ENCODE measurements around the gene IRS2. TPM values are rescaled to one million over a fixed set of nuclear protein-coding genes. Genes with fewer than 3 reads are reported as not detected.

IRS2 gene
- total RNA-seq, 1 experiment from 2014 or later: 5.9 TPM

- intact Hi-C loops (cut with micrococcal nuclease; ENCODE audit: unreplicated experiment): no loop called here
- Histone ChIP-seq H3K4me1 (ENCODE audit: control insufficient read depth, insufficient read depth, low read length) (peaks cover 4% of the 10 kb centered on the region; the same call in 1 of the 2 replicates), H3K27me3 (ENCODE audit: control insufficient read depth, insufficient read depth, low read length) (no peaks in the 10 kb centered on the region), H3K27ac (ENCODE audit: low read length) (no peak overlapping the region), H3K4me3 (ENCODE audit: low read depth in 2 of 2, low read length in 2 of 2) (no peak overlapping the region), H3K9me3 (ENCODE audit: control insufficient read depth, insufficient read depth, low read depth, low read length) (no peaks in the 10 kb centered on the region), H3K36me3 (ENCODE audit: control insufficient read depth, insufficient read depth, low read length) (no peaks in the 10 kb centered on the region)
- DNase-seq (ENCODE audit: low read depth, low spot score): no peak
- no peak for ATAC-seq
- TF ChIP-seq POLR2AphosphoS5 (IDR thresholded peaks at IDR 0.05; ENCODE audit: low read depth, low read length): no peak
- TF ChIP-seq TCF7L2 (IDR thresholded peaks at IDR 0.05; ENCODE audit: low read depth, low read length): no peak
- no peak for TF ChIP-seq REST (IDR thresholded peaks at IDR 0.05; ENCODE audit: insufficient read depth in 1 of 2, low read depth in 2 of 2, low read length in 1 of 2)
- no peak for TF ChIP-seq CTCF (IDR thresholded peaks at IDR 0.05)
- no peak for TF ChIP-seq SIN3A (IDR thresholded peaks at IDR 0.05; ENCODE audit: borderline replicate concordance, insufficient read depth, low read depth, low read length)
- BruUV-seq (replicated peaks): no TSS peak
- CTCF ChIA-PET: no interaction called here
- POLR2A ChIA-PET: no interaction called here
- in situ Hi-C loops (cut with HindIII; ENCODE audit: low pct_unique_long_range_greater_than_20kb, low sequenced_read_pairs): no loop called here
Observed at GRCh38 chr13:109771926-109772325, 14.5 kb downstream of the IRS2 start.

GRCh38 chr13:109770436-109770835 lies 15.9 kb downstream of the IRS2 start:
- no peaks in the 10 kb centered on the region for H3K36me3 ChIP-seq (ENCODE audit: control insufficient read depth, insufficient read depth, low read length)
- H3K4me1 ChIP-seq (ENCODE audit: control insufficient read depth, insufficient read depth, low read length): no peaks in the 10 kb centered on the region
- H3K9me3 ChIP-seq (ENCODE audit: control insufficient read depth, insufficient read depth, low read depth, low read length): no peaks in the 10 kb centered on the region
- DNase-seq (ENCODE audit: low read depth, low spot score) (no peak), ATAC-seq (no peak)
- BruUV-seq (replicated peaks): no TSS peak
- TF ChIP-seq SIN3A (IDR thresholded peaks at IDR 0.05; ENCODE audit: borderline replicate concordance, insufficient read depth, low read depth, low read length) (no peak), POLR2AphosphoS5 (IDR thresholded peaks at IDR 0.05; ENCODE audit: low read depth, low read length) (no peak), TCF7L2 (IDR thresholded peaks at IDR 0.05; ENCODE audit: low read depth, low read length) (no peak), CTCF (IDR thresholded peaks at IDR 0.05) (no peak), REST (IDR thresholded peaks at IDR 0.05; ENCODE audit: insufficient read depth in 1 of 2, low read depth in 2 of 2, low read length in 1 of 2) (no peak)
- in situ Hi-C loops (cut with HindIII; ENCODE audit: low pct_unique_long_range_greater_than_20kb, low sequenced_read_pairs): no loop called here
- H3K27ac ChIP-seq (ENCODE audit: low read length): no peak overlapping the region
- intact Hi-C loops (cut with micrococcal nuclease; ENCODE audit: unreplicated experiment): no loop called here
- no peak overlapping the region for H3K4me3 ChIP-seq (ENCODE audit: low read depth in 2 of 2, low read length in 2 of 2)
- no peaks in the 10 kb centered on the region for H3K27me3 ChIP-seq (ENCODE audit: control insufficient read depth, insufficient read depth, low read length)
- CTCF ChIA-PET: no interaction called here
- POLR2A ChIA-PET: no interaction called here
